IMR-90 (cell line): ENCODE measurements around the gene LTBP1. TPM values are rescaled to one million over a fixed set of nuclear protein-coding genes. Genes with fewer than 3 reads are reported as not detected.
A peak's percentile ranks its signal among the peaks of the same experiment; 100 is the strongest.

Source experiments
- ATAC-seq: fragments of 200-7000 bp; cut with Tn5 transposase; 2 replicates; pipeline ENCODE4 v1.9.1; 2020; ENCODE audit warnings: low read depth, mild to moderate bottlenecking, moderate library complexity
- BruUV-seq: library from RNA; stranded (reverse); fragments of 400-500 nt; replicated peaks from 2 replicates; lab custom pipeline; 2021; lab: Mats Ljungman, UMichigan
- CTCF ChIA-PET: fragments of 300-600 bp; formaldehyde crosslinking; extraction: SDS; loops from one replicate; lab custom pipeline; 2021; ENCODE audit warnings: antibody characterized with exemption; lab: Yijun Ruan, JAX
- POLR2A ChIA-PET: fragments of 300-600 bp; sonication (Branson Sonifier 250); formaldehyde crosslinking; loops from one replicate; lab custom pipeline; 2022; ENCODE audit warnings: antibody characterized with exemption; ENCODE audit not compliant: unreplicated experiment; lab: Charles Lee
- DNase-seq: peaks from one replicate; pipeline ENCODE4 v3.0.0; 2013
- H2AFZ ChIP-seq: replicated peaks from 2 replicates; pipeline ENCODE3; 2013; ENCODE audit warnings: low read length, mild to moderate bottlenecking; ENCODE audit not compliant: poor library complexity
- H2AK5ac ChIP-seq: 2 replicates; pipeline ENCODE4 v1.6.1; 2013; ENCODE audit warnings: low read depth, low read length, inconsistent platforms
- H2AK9ac ChIP-seq: replicated peaks from 2 replicates; pipeline ENCODE3; 2013; ENCODE audit warnings: mild to moderate bottlenecking, low read depth, low read length, moderate library complexity; ENCODE audit not compliant: poor library complexity
- H2BK120ac ChIP-seq: 2 replicates; pipeline ENCODE4 v1.6.1; 2013; ENCODE audit warnings: low read depth, low read length, inconsistent platforms
- H2BK15ac ChIP-seq: 3 replicates; pipeline ENCODE4 v1.6.1; 2013; ENCODE audit warnings: low read depth, low read length, inconsistent platforms
- H2BK20ac ChIP-seq: 2 replicates; pipeline ENCODE4 v1.6.1; 2013; ENCODE audit warnings: low read depth, mild to moderate bottlenecking, inconsistent platforms, low read length, moderate library complexity
- H2BK5ac ChIP-seq: 2 replicates; pipeline ENCODE4 v1.6.1; 2013; ENCODE audit warnings: mild to moderate bottlenecking, low read depth, low read length, inconsistent platforms; ENCODE audit not compliant: poor library complexity, severe bottlenecking
- H3K14ac ChIP-seq: replicated peaks from 2 replicates; pipeline ENCODE4 v1.6.1; 2013; ENCODE audit warnings: low read depth, low read length, inconsistent platforms
- H3K18ac ChIP-seq: 2 replicates; pipeline ENCODE4 v1.6.1; 2013; ENCODE audit warnings: low read depth, low read length, control low read depth
- H3K23ac ChIP-seq: 2 replicates; pipeline ENCODE4 v1.6.1; 2013; ENCODE audit warnings: low read depth, low read length, inconsistent platforms
- H3K27ac ChIP-seq: 2 replicates; pipeline ENCODE4 v1.5.1; 2013; ENCODE audit warnings: mild to moderate bottlenecking, control low read depth, low read length; ENCODE audit not compliant: insufficient read depth
- H3K27me3 ChIP-seq: 2 replicates; pipeline ENCODE4 v1.6.1; 2013; ENCODE audit warnings: low read length; ENCODE audit not compliant: control insufficient read depth, insufficient read depth
- H3K36me3 ChIP-seq: 2 replicates; pipeline ENCODE4 v1.6.1; 2013; ENCODE audit warnings: low read length, mixed read lengths; ENCODE audit not compliant: control insufficient read depth, insufficient read depth
- H3K4ac ChIP-seq: 2 replicates; pipeline ENCODE4 v1.6.1; 2013; ENCODE audit warnings: low read depth, low read length, inconsistent platforms
- H3K4me1 ChIP-seq: 2 replicates; pipeline ENCODE4 v1.6.1; 2013; ENCODE audit warnings: low read length, mixed read lengths; ENCODE audit not compliant: control insufficient read depth, insufficient read depth
- H3K4me2 ChIP-seq: 2 replicates; pipeline ENCODE4 v1.6.1; 2013; ENCODE audit warnings: low read depth, mild to moderate bottlenecking, control low read depth, low read length, moderate library complexity
- H3K4me3 ChIP-seq: 2 replicates; pipeline ENCODE4 v1.5.1; 2013; ENCODE audit warnings: low read depth, mild to moderate bottlenecking, control low read depth, low read length, moderate library complexity; ENCODE audit not compliant: insufficient read depth
- H3K56ac ChIP-seq: 2 replicates; pipeline ENCODE4 v1.6.1; 2013; ENCODE audit warnings: low read length, inconsistent platforms; ENCODE audit not compliant: insufficient read depth; ENCODE audit errors: extremely low read depth
- H3K79me1 ChIP-seq, 2 experiments: 2 replicates each; pipeline ENCODE4 v1.6.1; 2013; ENCODE audit warnings: low read length in 2 of 2, inconsistent platforms in 1 of 2, low read depth in 1 of 2
- H3K9ac ChIP-seq: 2 replicates; pipeline ENCODE4 v1.6.1; 2013; ENCODE audit warnings: low read depth, low read length, control low read depth
- H3K9me1 ChIP-seq: 2 replicates; pipeline ENCODE4 v1.6.1; 2013; ENCODE audit warnings: low read length, inconsistent platforms; ENCODE audit not compliant: insufficient read depth
- H3K9me3 ChIP-seq: 2 replicates; pipeline ENCODE4 v1.6.1; 2013; ENCODE audit warnings: low read length; ENCODE audit not compliant: control insufficient read depth, insufficient read depth
- H4K20me1 ChIP-seq: 2 replicates; pipeline ENCODE4 v1.6.1; 2013; ENCODE audit warnings: low read length, inconsistent platforms; ENCODE audit not compliant: insufficient read depth
- H4K5ac ChIP-seq: 2 replicates; pipeline ENCODE4 v1.6.1; 2013; ENCODE audit warnings: mild to moderate bottlenecking, low read depth, low read length, control low read depth
- H4K8ac ChIP-seq, 2 experiments: 2 replicates each; pipeline ENCODE4 v1.6.1; 2013; ENCODE audit warnings: low read depth in 2 of 2, low read length in 2 of 2, control low read depth in 1 of 2, inconsistent platforms in 1 of 2
- H4K91ac ChIP-seq: 2 replicates; pipeline ENCODE4 v1.6.1; 2013; ENCODE audit warnings: low read depth, low read length, inconsistent platforms; ENCODE audit not compliant: insufficient read depth
- MAFK ChIP-seq: IDR thresholded peaks from 2 replicates; pipeline ENCODE4 v1.6.1; 2012; ENCODE audit warnings: low read depth, low read length, improper control_type of control experiment
- SMC3 ChIP-seq: fragments of 150-350 bp; IDR thresholded peaks from 2 replicates; pipeline ENCODE4 v1.6.1; 2016; ENCODE audit warnings: low read depth, mild to moderate bottlenecking, antibody characterized with exemption, low read length, moderate library complexity
- WGBS, 2 experiments: methylation state at CpG; one replicate each; pipeline versions ENCODE4 v1.1.5 to v1.1.7; 2013; ENCODE audit warnings: missing lambda C conversion rate in 2 of 2; ENCODE audit not compliant: insufficient read length in 1 of 2; ENCODE audit errors: extremely low coverage in 2 of 2; 5-methylcytosine and 5-hydroxymethylcytosine counted together
- dilution Hi-C: fragments of 300-500 bp; cut with HindIII; formaldehyde crosslinking; loops from one replicate; pipeline ENCODE4 v1.14.3; 2018; ENCODE audit warnings: low sequenced_read_pairs; ENCODE audit not compliant: unreplicated experiment
- in situ Hi-C: fragments of 300-500 bp; cut with MboI; formaldehyde crosslinking; loops from 3 replicates; pipeline ENCODE4 v1.14.3; 2019; ENCODE audit warnings: low sequenced_read_pairs, inconsistent platforms, mixed read lengths
- intact Hi-C: fragments of 100-400 bp; cut with micrococcal nuclease; formaldehyde crosslinking; loops from 2 replicates; pipeline ENCODE4 v1.10.0; 2022
- polyA plus RNA-seq, 3 experiments: library from polyadenylated mRNA; depleted of rRNA; stranded (reverse); fragments of >200 nt; gene quantifications; 2 replicates each; pipeline ENCODE4 v1.2.3, GENCODE V29; 2012; ENCODE audit warnings: low replicate concordance in 1 of 3
- total RNA-seq: library from RNA; depleted of rRNA; stranded (reverse); fragments of >200 nt; gene quantifications from 2 replicates; pipeline ENCODE4 v1.2.3, GENCODE V29; 2012

LTBP1 gene
- total and polyA plus RNA-seq, 2 of the 4 experiments (the other 2 are of a cell fraction): 235 to 326 TPM

DNA sequence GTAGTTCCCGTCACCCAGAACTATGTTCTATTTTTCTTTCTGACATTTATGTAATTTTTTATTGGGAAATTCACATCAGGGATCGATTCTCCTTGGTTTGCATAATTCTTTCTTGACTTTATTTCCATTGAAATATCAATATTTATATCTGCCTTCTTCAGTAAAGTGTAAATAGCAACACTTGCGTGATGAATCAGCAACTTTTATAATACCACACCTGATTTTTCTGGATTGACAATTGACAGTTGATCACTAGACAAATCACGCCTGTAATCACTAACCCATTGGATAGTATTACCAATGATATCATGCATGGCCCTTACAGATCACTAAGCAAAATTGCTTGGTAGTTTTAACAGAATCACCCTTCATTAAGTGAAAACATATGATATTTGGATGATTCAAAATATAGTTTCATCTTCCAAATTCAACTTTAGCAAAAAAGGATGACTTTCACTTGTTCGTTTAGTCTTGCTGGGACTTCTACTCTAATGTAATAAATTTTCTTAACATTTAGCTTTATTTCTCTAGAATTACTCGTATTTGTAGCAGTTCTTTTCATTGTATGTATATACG, 390.7 kb downstream of the LTBP1 start:
- intact Hi-C loops: no loop called here
- Histone ChIP-seq H2BK120ac (no peak overlapping the region), H3K4me1 (no peaks in the 10 kb centered on the region), H3K4me2 (no peak overlapping the region), H2AFZ (no peak overlapping the region), H2AK5ac (no peak overlapping the region), H2BK15ac (no peak overlapping the region), H3K36me3 (peaks cover 32% of the 10 kb centered on the region), H3K4ac (no peak overlapping the region), H3K27me3 (no peaks in the 10 kb centered on the region), H3K56ac (no peak overlapping the region), H4K20me1 (no peaks in the 10 kb centered on the region), H3K9me3 (no peaks in the 10 kb centered on the region), H4K5ac (no peak overlapping the region), H3K14ac (no peak overlapping the region), H4K91ac (no peak overlapping the region), H3K9me1 (peaks cover 12% of the 10 kb centered on the region), H3K18ac (no peak overlapping the region), H3K9ac (no peak overlapping the region), H3K4me3 (no peak overlapping the region), H3K79me1 (peaks cover 6 to 32% of the 10 kb centered on the region in 2 experiments; a peak in 2 of 4 replicates), H2BK20ac (no peak overlapping the region), H2BK5ac (no peak overlapping the region), H4K8ac (no peak overlapping the region), H2AK9ac (no peak overlapping the region), H3K27ac (no peak overlapping the region), H3K23ac (no peak overlapping the region)
- ChIA-PET CTCF (no interaction called here), POLR2A (no interaction called here)
- DNase-seq (no peak), ATAC-seq (no peak)
- WGBS, 2 experiments: no CpG with 5 or more reads among the region's 7 CpGs
- BruUV-seq: no TSS peak
- TF ChIP-seq MAFK (0 out of 2 replicates have a peak, but pooled peaks have one; percentile 25), SMC3 (no peak)
- dilution Hi-C loops: no loop called here
- in situ Hi-C loops: no loop called here
